D721Med (cell line): ENCODE data around the gene SLC39A13.

Experiments
- DNase-seq: peaks from one replicate; pipeline ENCODE4 v3.0.0; 2011; ENCODE audit warnings: low spot score; ENCODE audit not compliant: insufficient read length
- FAIRE-seq: peaks from 2 replicates; lab custom pipeline; 2011; peaks lifted over from hg19 to GRCh38; lab: Jason Lieb, UNC
- CTCF ChIP-seq: IDR thresholded peaks from 2 replicates; pipeline ENCODE4 v1.5.1; 2012; ENCODE audit warnings: mild to moderate bottlenecking, control low read depth; ENCODE audit not compliant: insufficient read depth; ENCODE audit errors: missing control alignments

SLC39A13 gene

GRCh38 chr11:47411884-47412746 is 3.7 kb downstream of the SLC39A13 start:
- FAIRE-seq: no peak
- peak; percentile 53 for DNase-seq
- peak; percentile 61 for TF ChIP-seq CTCF

GRCh38 chr11:47413351-47413750 is 5.0 kb downstream of the SLC39A13 start:
- DNase-seq (no peak), FAIRE-seq (no peak)
- no peak for TF ChIP-seq CTCF

DNA sequence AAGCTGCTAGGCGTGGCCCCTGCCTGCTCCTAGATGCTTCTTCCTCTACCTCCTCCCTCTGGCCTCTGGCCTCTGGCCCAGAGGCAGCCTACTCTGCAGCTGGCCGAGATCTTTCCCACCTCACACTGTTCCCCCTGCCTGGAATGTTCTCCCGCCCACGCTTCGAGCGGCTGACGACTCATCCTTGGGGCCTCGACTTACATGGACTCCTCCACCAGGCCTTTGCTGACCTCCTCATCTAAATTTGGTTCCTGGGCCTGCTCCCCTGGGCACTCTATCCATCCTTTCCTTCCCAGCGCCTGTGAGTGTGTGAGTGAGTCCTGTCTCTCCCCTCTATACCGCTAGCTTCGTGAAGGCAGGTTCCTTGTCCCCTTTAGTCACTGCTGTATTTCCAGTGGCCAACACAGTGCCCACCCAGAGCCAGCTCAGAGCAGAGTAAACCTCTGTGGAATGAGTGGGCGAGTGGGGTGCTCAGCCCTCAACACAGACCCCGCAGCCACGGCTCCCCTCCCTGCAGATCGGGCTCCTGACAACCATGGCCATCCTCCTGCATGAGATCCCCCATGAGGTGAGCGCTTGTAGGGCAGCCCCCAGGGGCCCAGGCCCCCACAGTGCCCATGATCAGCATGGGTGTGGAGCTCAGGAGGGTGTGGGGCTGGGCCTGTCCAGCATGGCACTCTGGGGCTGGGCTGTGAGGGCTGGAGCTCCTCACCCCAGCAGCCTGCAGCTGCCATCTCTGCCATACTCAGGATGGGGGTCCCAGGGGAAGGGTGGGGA is 5.7 kb downstream of the SLC39A13 start:
- DNase-seq (no peak), FAIRE-seq (no peak)
- no peak for TF ChIP-seq CTCF

DNA sequence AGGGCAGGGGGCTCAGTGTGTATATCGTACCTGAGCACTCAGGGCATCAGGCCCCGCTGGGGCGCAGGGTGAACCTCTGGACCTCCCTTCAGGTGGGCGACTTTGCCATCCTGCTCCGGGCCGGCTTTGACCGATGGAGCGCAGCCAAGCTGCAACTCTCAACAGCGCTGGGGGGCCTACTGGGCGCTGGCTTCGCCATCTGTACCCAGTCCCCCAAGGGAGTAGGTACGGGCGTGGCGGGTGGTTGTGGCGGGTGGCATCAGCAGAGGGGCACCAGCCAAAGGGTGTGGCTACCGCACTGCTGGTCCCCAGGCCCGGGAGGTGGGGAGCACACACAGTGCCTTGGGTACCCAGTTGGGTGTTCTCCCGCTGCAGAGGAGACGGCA is 6.3 kb downstream of the SLC39A13 start:
- FAIRE-seq: no peak
- TF ChIP-seq CTCF: no peak
- no peak for DNase-seq

DNA sequence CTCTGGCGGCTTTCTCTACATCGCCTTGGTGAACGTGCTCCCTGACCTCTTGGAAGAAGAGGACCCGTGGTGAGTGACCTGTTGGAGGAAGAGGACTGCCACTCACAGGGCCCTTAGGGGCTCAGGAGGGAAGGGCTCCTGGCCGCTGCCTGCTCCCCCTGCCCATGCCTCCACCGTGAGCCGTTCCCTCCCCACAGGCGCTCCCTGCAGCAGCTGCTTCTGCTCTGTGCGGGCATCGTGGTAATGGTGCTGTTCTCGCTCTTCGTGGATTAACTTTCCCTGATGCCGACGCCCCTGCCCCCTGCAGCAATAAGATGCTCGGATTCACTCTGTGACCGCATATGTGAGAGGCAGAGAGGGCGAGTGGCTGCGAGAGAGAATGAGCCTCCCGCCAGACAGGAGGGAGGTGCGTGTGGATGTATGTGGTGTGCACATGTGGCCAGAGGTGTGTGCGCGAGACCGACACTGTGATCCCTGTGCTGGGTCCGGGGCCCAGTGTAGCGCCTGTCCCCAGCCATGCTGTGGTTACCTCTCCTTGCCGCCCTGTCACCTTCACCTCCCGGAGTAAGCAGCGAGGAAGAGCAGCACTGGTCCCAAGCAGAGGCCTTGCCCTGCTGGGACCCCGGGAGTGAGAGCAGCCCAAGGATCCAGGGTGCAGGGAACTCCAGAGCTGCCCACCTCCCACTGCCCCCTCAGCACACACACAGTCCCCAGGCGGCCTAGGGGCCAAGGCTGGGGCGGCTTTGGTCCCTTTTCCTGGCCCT is 6.9 kb downstream of the SLC39A13 start:
- no peak for TF ChIP-seq CTCF
- FAIRE-seq (no peak), DNase-seq (no peak)

DNA sequence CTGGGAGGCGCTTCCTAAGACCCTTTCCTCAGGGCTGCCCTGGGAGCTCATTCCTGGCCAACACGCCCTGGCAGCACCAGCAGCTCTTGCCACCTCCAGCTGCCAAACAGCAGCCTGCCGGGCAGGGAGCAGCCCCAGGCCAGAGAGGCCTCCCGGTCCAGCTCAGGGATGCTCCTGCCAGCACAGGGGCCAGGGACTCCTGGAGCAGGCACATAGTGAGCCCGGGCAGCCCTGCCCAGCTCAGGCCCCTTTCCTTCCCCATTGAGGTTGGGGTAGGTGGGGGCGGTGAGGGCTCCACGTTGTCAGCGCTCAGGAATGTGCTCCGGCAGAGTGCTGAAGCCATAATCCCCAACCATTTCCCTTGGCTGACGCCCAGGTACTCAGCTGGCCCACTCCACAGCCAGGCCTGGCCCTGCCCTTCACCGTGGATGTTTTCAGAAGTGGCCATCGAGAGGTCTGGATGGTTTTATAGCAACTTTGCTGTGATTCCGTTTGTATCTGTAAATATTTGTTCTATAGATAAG is 7.6 kb downstream of the SLC39A13 start:
- no peak for TF ChIP-seq CTCF
- FAIRE-seq: no peak
- DNase-seq: no peak
